Neural cell (in vitro differentiated cells): ENCODE results near the gene IFI6. TPM values are rescaled to one million over a fixed set of nuclear protein-coding genes. Genes with fewer than 3 reads are reported as not detected.
"Not testable (repeated sequence)": the region's sequence is repeated elsewhere in the genome, so short reads cannot be mapped to it uniquely, and the experiment has no call there.

Experiments used
- H2AFZ ChIP-seq: fragments of 200-600, 300-800 bp; sonication (generic), shearing (Covaris generic); 2 replicates; pipeline ENCODE4 v1.6.0; 2014; ENCODE audit warnings: low read depth, mild to moderate bottlenecking, antibody characterized with exemption, low read length, moderate library complexity
- H3F3A ChIP-seq: fragments of 200-600 bp; shearing (Covaris generic); 2 replicates; pipeline ENCODE4 v1.6.1; 2016; ENCODE audit warnings: mild to moderate bottlenecking, moderate library complexity, mixed read lengths, antibody characterized with exemption, low read length; ENCODE audit not compliant: insufficient read depth, poor library complexity, severe bottlenecking
- H3K27ac ChIP-seq: fragments of 200-600, 300-800 bp; sonication (generic), shearing (Covaris generic); 2 replicates; pipeline ENCODE4 v1.5.1; 2014; ENCODE audit warnings: mild to moderate bottlenecking, low read length, moderate library complexity
- H3K27me3 ChIP-seq: fragments of 300-800, 200-600 bp; sonication (generic), shearing (Covaris generic); 2 replicates; pipeline ENCODE4 v1.6.0; 2014; ENCODE audit warnings: mild to moderate bottlenecking, low read depth, low read length, moderate library complexity; ENCODE audit not compliant: insufficient read depth
- H3K36me3 ChIP-seq: fragments of 300-800, 200-600 bp; sonication (generic), shearing (Covaris generic); 2 replicates; pipeline ENCODE4 v1.5.1; 2014; ENCODE audit warnings: mild to moderate bottlenecking, antibody characterized with exemption, low read length, moderate library complexity; ENCODE audit not compliant: insufficient read depth
- H3K4me2 ChIP-seq: fragments of 300-800, 200-600 bp; sonication (generic), shearing (Covaris generic); 2 replicates; pipeline ENCODE4 v1.6.0; 2014; ENCODE audit warnings: mild to moderate bottlenecking, low read length
- H3K4me3 ChIP-seq: fragments of 300-800, 200-600 bp; sonication (generic), shearing (Covaris generic); 2 replicates; pipeline ENCODE4 v1.5.1; 2014; ENCODE audit warnings: mild to moderate bottlenecking, low read length, moderate library complexity
- H3K79me2 ChIP-seq: fragments of 200-600 bp; shearing (Covaris generic); replicated peaks from 2 replicates; pipeline ENCODE4 v1.6.0; 2014; ENCODE audit warnings: mild to moderate bottlenecking, low read length, moderate library complexity; ENCODE audit not compliant: insufficient read depth
- H3K9ac ChIP-seq: fragments of 300-800, 200-600 bp; sonication (generic), shearing (Covaris generic); 2 replicates; pipeline ENCODE4 v1.6.1; 2016; ENCODE audit warnings: mild to moderate bottlenecking, low read length, mixed read lengths
- H3K9me2 ChIP-seq: fragments of 200-600 bp; shearing (Covaris generic); 2 replicates; pipeline ENCODE4 v1.6.1; 2016; ENCODE audit warnings: mild to moderate bottlenecking, low read length, mixed read lengths; ENCODE audit not compliant: insufficient read depth
- H3K9me3 ChIP-seq: fragments of 200-600, 300-800 bp; sonication (generic), shearing (Covaris generic); 2 replicates; pipeline ENCODE4 v1.6.1; 2016; ENCODE audit warnings: mild to moderate bottlenecking, mixed run types, low read length, moderate library complexity, mixed read lengths
- H4K20me1 ChIP-seq: fragments of 200-600 bp; shearing (Covaris generic); 2 replicates; pipeline ENCODE4 v1.6.1; 2016; ENCODE audit warnings: mild to moderate bottlenecking, mixed run types; ENCODE audit not compliant: insufficient read depth
- EP300 ChIP-seq: fragments of 450-650 bp; conservative IDR thresholded peaks from 2 replicates; pipeline ENCODE4 v1.6.1; 2014; ENCODE audit warnings: antibody characterized with exemption, mild to moderate bottlenecking, moderate library complexity; ENCODE audit not compliant: poor library complexity, severe bottlenecking
- EZH2 ChIP-seq: fragments of 200-600, 300-800 bp; shearing (Covaris generic), sonication (generic); IDR thresholded peaks from 2 replicates; pipeline ENCODE4 v1.6.1; 2014; ENCODE audit warnings: antibody characterized with exemption, low read length, borderline replicate concordance, mild to moderate bottlenecking; ENCODE audit not compliant: insufficient read depth, poor library complexity, severe bottlenecking
- MXI1 ChIP-seq: fragments of 450-650 bp; conservative IDR thresholded peaks from 2 replicates; pipeline ENCODE4 v1.6.1; 2014; ENCODE audit warnings: antibody characterized with exemption, mild to moderate bottlenecking; ENCODE audit not compliant: poor library complexity, severe bottlenecking
- POLR2AphosphoS5 ChIP-seq: IDR thresholded peaks from 2 replicates; pipeline ENCODE4 v1.6.1; 2012
- RAD21 ChIP-seq: fragments of 450-650 bp; conservative IDR thresholded peaks from 2 replicates; pipeline ENCODE4 v1.6.1; 2014; ENCODE audit warnings: antibody characterized with exemption, mild to moderate bottlenecking, moderate library complexity
- REST ChIP-seq: IDR thresholded peaks from 2 replicates; pipeline ENCODE4 v1.6.1; 2012; ENCODE audit warnings: borderline replicate concordance
- SMC3 ChIP-seq: fragments of 450-650 bp; conservative IDR thresholded peaks from 2 replicates; pipeline ENCODE4 v1.6.1; 2014; ENCODE audit warnings: antibody characterized with exemption, mild to moderate bottlenecking, moderate library complexity; ENCODE audit not compliant: poor library complexity
- TAF1 ChIP-seq: IDR thresholded peaks from 2 replicates; pipeline ENCODE4 v1.6.1; 2012; ENCODE audit warnings: low read depth
- polyA plus RNA-seq: library from polyadenylated mRNA; depleted of rRNA; stranded (reverse); fragments of >200 nt; gene quantifications from 2 replicates; pipeline ENCODE4 v1.2.3, GENCODE V29; 2014
- TF ChIP-seq, protein P1 (sequence below): fragments of 450-650 bp; IDR thresholded peaks from 2 replicates; pipeline ENCODE4 v1.5.1; 2014; ENCODE audit warnings: antibody characterized with exemption, mild to moderate bottlenecking, moderate library complexity; ENCODE audit not compliant: poor library complexity, severe bottlenecking

Gene IFI6
- polyA plus RNA-seq, 1 donor from 2014 or later: 0.35 TPM

DNA sequence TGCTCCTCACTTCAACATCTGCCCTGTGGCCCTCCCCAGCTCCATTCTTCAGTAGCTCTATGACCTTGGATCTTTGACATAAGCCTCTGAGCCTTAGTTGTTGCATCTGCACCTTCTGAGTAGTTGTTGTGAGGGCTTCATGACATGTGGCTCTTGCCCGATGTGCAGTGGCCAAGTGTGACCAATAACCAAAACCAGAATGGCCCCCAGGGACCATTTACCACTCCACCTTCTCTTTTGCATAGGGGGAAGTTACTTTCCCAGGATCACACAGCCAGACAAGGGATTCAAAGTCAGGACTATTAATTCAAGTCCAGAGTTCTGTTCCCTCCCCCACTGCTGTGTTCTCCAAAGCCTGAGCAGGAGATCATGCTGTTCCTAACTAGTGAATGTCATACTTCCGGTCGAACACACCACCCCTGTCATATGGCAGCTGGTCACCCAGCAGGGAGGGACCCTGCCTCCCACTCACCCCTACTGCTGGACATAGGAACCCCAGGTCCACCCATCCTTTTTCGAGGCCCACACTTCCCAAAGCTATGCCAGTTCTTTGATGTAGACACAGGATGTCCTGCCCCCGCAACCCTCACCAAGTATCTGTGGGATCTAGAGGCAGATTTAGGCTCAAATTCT, 41.0 kb downstream of the IFI6 start:
- Histone ChIP-seq H3K36me3 (no peaks in the 10 kb centered on the region), H3K27ac (no peak overlapping the region), H3K4me2 (no peak overlapping the region), H3K79me2 (no peaks in the 10 kb centered on the region), H3K9me3 (no peaks in the 10 kb centered on the region), H3F3A (no peaks in the 10 kb centered on the region), H4K20me1 (no peaks in the 10 kb centered on the region), H2AFZ (no peak overlapping the region), H3K9me2 (no peaks in the 10 kb centered on the region), H3K4me3 (no peak overlapping the region), H3K27me3 (peaks cover 35% of the 10 kb centered on the region), H3K9ac (no peak overlapping the region)
- no peak for TF ChIP-seq MXI1
- no peak for TF ChIP-seq SMC3
- TF ChIP-seq, protein P1, sequence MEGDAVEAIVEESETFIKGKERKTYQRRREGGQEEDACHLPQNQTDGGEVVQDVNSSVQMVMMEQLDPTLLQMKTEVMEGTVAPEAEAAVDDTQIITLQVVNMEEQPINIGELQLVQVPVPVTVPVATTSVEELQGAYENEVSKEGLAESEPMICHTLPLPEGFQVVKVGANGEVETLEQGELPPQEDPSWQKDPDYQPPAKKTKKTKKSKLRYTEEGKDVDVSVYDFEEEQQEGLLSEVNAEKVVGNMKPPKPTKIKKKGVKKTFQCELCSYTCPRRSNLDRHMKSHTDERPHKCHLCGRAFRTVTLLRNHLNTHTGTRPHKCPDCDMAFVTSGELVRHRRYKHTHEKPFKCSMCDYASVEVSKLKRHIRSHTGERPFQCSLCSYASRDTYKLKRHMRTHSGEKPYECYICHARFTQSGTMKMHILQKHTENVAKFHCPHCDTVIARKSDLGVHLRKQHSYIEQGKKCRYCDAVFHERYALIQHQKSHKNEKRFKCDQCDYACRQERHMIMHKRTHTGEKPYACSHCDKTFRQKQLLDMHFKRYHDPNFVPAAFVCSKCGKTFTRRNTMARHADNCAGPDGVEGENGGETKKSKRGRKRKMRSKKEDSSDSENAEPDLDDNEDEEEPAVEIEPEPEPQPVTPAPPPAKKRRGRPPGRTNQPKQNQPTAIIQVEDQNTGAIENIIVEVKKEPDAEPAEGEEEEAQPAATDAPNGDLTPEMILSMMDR: no peak
- no peak for TF ChIP-seq TAF1
- TF ChIP-seq EZH2: no peak
- TF ChIP-seq EP300: no peak
- no peak for TF ChIP-seq RAD21
- TF ChIP-seq REST: no peak
- TF ChIP-seq POLR2AphosphoS5: no peak

DNA sequence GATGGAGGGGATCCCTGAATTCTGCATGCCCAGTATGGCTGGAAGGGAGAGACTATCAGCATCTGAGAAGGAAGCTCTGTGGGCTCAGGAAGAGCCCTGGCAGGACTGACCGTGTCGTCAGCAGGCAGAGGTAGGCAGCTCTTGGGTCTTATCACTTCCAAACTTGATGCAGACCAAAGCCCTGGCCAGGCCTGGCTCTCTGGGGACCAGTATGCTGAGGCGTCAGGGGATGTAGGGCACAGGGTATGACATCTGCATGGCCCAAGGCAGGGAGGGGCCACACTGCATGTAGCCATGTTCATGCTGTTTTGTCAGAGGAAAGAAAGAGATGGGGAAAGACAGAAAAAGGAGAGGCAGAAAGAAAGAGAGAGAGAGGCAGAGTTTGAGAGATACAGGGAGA, 43.3 kb downstream of the IFI6 start:
- Histone ChIP-seq H3K9ac (no peak overlapping the region), H3K4me3 (no peak overlapping the region), H3F3A (no peaks in the 10 kb centered on the region), H4K20me1 (no peaks in the 10 kb centered on the region), H3K9me3 (no peaks in the 10 kb centered on the region), H2AFZ (no peak overlapping the region), H3K4me2 (no peak overlapping the region), H3K36me3 (no peaks in the 10 kb centered on the region), H3K27me3 (peaks cover 13% of the 10 kb centered on the region), H3K9me2 (no peaks in the 10 kb centered on the region), H3K79me2 (no peaks in the 10 kb centered on the region), H3K27ac (no peak overlapping the region)
- TF ChIP-seq RAD21 (no peak), MXI1 (no peak), EP300 (no peak), SMC3 (no peak), TAF1 (no peak), EZH2 (no peak), REST (no peak), POLR2AphosphoS5 (no peak)
- TF ChIP-seq, protein P1: no peak

DNA sequence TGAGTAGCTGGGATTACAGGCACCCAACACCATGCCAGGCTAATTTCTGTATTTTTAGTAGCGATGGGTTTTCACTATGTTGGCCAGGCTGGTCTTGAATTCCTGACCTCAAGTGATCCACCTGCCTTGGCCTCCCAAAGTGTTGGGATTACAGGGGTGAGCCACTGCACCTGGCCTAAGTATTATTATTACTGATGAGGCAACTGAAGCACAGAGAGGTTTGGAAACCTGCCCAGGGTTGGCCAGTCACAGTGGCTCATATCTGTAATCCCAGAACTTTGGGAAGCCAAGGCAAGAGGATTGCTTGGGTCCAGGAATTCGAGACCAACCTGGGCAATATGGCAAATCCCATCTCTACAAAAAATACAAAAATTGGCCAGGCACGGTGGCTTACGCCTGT, 44.3 kb downstream of the IFI6 start:
- H3K36me3 ChIP-seq, H3K4me2 ChIP-seq, H3K27ac ChIP-seq, H3K4me3 ChIP-seq, H3K9me2 ChIP-seq, H2AFZ ChIP-seq, H3K79me2 ChIP-seq, H3K9ac ChIP-seq, H3K27me3 ChIP-seq, H3F3A ChIP-seq, H4K20me1 ChIP-seq, H3K9me3 ChIP-seq: not testable (repeated sequence)
